HG03139 (cell line): ENCODE data around the gene DPP10.
"Not testable (repeated sequence)": the region's sequence is repeated elsewhere in the genome, so short reads cannot be mapped to it uniquely, and the experiment has no call there.

Source experiments
- ATAC-seq: cut with Tn5 transposase; IDR thresholded peaks from one replicate; pipeline ENCODE4 v1.9.1; 2021; ENCODE audit not compliant: unreplicated experiment

The DPP10 gene

DNA sequence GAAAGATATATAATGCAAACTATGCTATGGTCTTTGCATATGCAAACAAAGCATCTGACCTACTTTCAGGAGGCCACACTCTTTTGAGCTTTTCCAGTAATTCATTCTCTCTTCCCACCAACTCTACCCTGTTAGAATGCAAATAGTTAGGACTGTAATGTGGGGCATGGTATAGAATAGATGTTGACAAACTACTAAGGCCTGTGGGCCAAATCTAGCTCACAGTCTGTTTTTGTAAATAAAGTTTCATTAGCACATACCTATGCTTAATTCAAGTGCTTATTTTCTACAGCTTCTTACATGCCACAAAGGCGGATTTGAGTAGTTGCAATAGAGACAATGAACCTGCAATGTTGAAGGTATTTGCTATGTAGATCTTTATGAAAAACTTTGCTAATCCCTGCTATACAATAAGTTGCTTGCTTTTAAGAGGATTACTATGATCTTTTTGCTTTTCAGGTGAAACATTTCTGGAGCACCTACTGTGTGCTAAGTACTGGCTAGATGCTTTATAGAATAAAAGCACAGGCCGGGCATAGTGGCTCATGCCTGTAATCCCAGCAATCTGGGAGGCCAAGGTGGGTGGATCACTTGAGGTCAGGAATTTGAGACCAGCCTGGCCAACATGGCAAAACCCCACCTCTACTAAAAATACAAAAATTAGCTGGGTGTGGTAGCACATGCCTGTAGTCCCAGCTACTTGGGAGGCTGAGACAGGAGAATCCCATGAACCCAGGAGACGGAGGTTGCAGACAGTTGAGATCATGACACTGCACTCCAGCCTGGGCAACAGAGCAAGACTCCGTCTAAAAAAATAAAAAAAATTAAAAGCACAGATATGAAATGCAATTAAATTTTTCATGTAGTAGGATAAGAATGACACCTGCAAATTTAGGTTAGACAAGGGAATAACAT lies 267.8 kb downstream of the DPP10 start:
- ATAC-seq = no peak

DNA sequence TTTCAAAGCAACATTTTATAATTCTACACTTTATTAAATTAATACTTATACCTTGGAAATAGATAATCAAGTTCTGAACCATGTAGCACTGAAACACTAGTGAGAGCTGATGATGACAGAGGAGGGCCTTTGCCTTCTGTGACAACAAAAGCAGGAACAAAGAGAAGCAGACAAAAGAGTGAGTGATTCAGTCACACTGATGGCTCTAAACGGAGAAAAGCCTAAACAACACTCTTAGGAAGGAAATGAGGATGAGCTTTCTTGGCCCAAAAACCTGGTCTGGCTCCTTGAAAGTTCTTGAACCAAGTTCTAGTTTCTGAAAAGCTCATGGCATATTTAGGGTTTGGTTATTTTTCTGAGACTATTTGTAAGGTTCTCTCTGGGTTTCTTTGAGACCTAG lies 271.9 kb downstream of the DPP10 start:
- no peak for ATAC-seq

DNA sequence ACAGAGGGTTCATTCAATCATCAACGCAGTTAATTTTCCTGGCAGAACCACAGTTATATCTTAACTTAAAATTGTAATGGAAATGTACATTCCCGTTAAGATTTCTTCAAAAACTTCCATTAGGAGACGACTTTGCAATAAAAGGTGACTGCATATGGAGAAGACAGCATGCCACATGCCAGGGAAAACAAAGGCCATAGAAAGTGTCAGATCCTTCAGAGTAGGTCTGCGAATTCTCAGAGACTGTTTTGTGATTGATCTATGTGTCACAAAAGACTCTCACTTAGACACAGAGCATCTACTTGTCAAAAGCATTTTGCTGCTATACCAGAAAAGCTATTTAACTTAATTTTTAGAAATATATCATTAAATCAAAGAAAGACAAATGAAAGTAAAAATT lies 274.6 kb downstream of the DPP10 start:
- ATAC-seq = no peak

DNA sequence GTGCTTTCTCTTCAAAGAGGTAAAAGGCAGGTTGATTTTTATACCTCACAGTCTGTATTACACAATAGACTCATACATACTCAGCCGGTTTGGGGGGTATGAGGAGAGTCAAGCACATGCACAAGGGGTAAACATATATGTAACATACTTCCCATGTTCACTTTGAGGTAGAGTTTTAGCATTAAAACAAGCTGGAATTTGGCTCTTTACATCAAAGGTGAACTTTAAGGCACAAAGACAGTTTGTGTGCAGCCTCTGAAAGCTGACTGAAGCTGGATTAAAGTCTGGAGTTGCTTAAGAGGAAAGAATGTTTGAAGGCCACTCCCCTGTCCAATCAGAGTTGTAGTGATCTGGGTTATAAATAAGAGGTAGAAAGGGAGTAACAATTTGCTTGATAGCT lies 282.0 kb downstream of the DPP10 start:
- no peak for ATAC-seq

DNA sequence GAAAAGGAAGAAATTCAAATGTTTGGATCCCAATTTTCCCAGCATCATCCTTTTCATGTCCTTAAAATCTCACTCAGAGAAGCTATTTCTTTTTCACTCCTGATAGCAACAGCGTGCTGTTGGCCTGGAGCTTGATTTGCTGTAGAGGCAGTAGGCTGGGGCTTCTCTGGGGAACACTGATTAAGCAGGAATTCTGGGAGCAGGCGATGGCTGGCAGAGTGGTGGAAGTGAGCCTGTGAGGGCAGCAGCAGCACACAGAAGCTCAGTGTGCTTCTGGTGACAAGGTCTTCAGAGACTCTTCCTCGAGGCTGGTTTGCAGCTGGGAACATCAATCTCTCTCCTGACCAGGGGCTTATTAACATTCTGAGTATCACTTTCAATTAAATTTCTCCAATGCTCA lies 284.6 kb downstream of the DPP10 start:
- ATAC-seq = no peak

DNA sequence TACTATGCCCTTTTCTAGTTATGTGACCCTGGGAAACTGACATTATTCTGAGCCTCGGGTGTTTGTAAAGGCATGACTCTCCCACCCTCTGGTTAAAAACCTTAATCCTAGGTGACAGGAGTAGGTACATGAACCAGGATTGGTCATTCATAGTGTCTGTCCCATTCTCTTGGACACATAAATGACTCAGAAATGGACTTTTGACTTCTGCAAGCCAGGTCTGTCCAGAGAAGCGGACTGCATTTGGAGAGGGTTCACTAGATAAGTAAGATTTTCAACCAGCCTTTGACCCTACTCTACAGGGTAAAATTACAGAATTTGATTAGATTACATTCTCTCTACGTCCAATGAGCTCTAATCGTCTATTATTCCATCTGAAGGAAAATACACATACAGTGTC lies 285.9 kb downstream of the DPP10 start:
- ATAC-seq = no peak

DNA sequence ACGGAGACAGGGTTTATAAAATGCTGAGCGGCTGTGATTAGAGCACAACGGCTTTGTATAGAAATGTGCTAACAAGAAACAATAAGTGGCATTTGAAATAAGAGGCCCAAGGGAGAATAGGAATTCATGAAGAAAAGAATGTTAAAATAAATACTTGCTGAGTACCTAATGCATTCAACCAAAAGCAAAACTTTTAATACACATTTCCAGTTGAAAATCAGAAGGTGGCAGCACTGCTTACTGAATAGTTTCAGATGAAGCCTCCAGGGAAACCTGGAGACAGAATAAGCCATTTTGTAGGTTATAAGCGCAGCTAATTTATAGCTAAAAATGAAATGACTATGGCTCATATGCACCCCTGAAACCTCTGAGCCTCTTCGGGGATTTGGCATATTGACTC lies 286.6 kb downstream of the DPP10 start:
- no peak for ATAC-seq

DNA sequence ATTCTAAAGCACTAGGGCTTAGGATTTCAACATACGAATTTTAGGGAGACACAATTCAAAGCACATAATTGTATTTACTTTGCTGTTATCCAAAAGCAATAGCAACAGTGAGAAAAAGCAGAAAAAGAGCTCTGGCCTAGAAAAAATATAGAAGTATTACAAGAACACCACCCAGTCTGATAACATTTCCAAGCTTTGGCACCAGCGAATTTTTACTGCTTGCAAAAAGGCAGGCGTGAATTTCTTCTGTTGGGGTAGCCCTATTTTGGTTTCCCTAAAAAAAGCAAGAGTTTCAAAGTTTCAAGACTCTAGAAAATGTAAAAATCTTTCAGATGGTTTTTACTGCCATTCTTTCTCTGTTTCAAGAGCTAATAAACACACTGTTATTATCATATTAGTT lies 292.7 kb downstream of the DPP10 start:
- no peak for ATAC-seq

DNA sequence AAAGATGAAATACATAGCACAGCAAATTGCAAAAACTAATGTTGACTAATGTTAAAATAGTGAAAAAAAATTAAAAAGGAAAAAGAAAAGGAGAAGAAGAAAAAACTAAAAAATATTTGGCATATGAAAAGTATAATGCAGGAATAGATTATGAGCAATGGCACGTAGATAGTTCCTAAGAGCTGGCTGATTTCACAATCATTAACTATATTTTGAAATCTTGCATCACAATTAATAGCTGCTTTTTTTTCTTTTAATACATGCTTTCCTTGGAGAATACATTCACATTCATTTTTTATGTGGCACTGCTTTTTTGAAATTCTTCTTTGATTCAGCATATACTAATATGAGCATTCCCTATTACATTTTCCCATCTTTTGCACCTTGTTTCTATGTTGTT lies 299.8 kb downstream of the DPP10 start:
- no peak for ATAC-seq

DNA sequence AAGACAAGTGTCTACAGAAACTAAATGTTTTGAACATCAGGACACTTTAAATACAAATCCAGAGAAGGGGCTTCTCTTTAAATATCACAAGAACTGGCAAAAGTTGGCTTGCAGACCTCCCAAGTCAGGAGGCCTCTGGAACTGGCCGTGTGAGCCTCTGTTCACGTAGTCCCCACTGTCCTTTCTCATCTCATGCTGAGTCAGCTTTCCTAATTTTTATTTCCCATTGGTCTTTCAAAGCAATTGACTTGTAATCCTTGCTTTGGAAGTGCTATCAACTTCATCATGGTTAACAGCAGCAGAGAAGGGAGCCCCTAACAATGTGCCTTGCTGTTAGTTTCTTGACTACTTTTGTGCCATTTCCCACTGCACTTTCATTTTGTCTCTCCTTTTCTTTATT lies 303.3 kb downstream of the DPP10 start:
- ATAC-seq = no peak

DNA sequence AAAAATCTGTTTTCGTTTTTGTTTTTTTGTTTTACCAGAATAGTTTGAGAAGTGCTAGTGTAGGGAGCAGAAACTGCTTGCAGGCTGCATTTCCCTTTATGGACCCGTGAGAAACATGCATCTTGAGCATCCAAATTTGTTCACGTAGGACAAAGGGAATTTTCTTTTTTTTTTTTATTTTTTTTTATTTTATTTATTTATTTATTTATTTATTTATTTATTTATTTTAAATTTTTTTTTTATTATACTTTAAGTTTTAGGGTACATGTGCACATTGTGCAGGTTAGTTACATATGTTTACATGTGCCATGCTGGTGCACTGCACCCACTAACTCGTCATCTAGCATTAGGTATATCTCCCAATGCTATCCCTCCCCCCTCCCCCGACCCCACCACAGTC lies 305.7 kb downstream of the DPP10 start:
- ATAC-seq = not testable (repeated sequence)

DNA sequence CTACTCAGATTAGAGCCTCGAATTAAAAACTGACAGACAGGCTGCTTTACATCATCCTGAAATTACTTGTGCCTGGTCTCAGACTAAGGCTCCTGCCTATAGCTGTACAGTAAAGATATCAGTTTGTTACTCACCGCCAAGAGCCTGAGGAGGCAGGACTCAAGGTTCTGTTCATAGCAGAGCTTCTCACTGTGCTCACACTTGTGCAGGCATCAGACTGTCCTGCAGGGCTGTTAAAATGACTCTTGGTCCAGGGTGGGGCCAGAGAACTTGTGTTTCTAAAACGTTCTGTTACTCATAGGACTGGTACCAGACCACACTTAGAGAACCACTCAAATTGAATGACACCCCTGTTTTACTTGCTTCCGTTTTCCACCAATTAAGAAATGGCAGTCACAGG lies 310.0 kb downstream of the DPP10 start:
- no peak for ATAC-seq

DNA sequence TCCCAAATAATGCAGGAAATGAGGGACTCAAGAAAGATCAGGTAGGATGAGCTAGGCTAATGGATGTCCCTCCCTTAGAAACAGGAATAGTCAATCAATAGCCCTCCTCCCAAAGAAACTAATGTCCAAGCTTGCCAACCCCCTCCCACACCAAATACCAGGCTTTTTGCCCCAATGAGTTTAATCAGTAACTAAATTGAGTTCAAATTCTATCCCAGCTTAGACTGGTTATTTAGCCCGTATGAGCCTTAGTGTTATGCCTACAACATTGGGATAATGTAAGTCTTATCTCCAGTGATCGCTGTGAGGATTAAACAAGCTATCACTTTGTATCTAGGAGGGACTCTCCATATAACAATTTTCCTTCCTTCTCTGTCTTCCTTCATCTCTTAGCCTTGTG lies 310.7 kb downstream of the DPP10 start:
- ATAC-seq = no peak

DNA sequence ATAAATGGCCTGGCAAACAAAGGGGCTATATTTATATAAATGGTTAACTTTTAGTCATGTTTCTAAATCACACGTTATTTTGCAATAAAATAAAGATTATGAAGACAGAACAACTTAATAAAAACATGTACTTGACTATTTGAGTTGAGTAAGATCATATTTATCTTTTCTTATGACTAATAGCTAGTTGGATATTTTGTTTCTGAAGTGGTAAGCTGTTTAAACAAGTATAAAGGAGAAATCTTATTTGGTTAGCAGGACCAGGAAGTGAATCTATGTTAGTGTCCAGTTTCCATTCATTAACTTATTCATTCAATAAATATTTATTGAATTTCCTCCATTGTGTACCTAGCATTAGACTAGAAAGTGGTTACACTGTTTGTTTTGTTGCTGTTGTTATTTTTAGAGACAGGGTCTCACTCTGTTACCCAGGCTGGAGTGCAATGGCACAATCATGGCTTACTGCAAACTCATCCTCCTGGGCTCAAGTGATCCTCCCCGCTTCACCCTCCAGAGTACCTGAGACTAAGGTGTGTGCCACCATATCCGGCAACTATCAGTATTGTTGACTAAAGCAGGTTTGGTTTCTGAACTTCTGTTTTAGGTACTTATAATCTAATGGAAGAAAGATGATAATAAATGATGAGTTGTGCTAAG lies 312.6 kb downstream of the DPP10 start:
- ATAC-seq = no peak

DNA sequence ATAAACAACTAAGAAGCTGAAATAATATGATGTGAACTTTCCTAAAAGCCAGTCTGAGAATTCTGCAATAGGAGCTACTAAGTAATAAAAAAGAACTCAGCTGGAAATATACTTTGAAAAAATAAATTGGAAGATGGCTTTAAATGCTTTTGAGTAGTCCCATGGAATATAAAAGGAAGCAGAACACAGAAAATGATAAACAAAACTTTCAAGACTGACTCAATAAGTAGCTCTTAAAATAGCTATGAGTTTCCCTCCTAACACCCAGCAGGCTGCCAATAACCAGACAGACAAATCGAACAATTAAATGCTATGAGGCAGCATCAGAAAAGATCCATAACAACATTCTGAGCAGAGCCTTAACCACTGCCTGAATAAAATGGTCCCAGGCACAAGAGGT lies 319.9 kb downstream of the DPP10 start:
- ATAC-seq = no peak

DNA sequence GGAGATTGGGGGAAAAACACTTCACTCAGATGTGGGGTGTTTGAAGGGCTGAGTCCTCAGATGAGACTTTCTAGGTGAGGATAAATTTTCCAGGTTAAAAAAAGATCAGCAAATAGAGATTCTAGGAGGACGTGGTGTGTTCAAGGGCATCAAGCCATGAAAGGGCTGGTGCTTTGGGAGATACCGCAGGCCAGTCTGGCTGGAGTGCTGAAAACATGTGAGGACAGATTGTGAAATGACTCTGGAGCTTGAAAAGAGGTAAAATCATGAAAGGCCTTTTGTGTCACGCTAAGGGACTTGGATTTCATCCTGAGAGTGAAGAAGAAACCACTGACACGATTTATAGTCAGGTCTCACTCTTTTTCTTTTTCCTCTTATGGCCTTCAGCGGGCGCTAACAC lies 320.5 kb downstream of the DPP10 start:
- no peak for ATAC-seq

DNA sequence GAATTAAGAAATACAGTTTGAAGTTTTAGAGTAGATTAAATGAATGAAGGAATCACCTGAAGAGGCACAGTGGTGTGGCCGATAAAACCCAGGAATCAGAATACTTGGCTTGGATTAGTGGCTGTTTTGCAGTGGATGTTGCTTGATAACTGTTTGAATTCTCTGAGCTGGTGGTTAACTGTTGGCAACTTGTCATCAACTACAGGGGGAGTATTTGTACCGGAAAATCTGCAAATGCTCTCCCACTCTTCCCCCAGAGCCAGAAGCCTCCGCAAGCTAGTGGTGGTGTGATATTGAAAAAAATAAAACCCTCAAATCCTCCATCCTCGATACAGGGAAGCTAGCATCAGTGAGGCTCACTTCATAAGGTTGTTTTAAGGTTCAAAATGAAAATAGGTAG lies 326.7 kb downstream of the DPP10 start:
- no peak for ATAC-seq

DNA sequence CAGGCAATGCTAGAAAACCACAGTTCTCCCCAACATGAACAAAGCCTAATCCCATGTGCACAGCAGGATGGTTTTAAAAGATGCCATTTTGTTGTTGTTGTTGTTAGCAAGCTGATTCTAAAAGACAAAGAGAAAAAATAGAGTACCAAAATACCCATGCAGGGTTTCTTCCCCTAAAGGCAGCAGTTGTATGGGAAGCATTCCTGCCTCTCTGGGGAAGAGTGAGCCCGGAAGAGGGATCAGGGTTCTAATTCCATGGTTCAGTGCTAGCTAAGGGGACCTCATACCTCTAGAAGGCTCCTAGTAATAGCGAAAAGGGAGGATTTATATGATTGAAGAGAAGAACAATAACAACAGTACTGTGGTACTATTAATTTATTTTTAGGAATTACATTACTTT lies 327.6 kb downstream of the DPP10 start:
- ATAC-seq = no peak

DNA sequence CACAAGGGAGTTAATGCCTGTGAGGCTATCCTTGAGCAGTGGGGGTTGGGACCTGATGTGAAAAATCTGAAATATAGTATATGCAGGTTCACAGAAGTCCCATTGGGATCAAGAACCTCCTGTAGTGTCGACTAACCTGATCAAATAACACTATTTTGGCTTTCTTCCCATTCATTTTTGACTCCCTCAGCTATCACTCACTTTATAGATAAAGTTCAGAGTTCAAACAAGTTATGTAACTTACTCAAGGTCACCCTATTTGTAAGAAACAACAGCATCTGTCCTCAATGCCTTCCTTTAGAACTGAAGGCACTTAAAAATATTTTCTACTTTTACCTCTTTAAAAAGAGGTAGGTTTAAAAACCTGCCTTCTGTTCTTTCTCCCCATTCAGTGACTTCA lies 341.6 kb downstream of the DPP10 start:
- no peak for ATAC-seq

DNA sequence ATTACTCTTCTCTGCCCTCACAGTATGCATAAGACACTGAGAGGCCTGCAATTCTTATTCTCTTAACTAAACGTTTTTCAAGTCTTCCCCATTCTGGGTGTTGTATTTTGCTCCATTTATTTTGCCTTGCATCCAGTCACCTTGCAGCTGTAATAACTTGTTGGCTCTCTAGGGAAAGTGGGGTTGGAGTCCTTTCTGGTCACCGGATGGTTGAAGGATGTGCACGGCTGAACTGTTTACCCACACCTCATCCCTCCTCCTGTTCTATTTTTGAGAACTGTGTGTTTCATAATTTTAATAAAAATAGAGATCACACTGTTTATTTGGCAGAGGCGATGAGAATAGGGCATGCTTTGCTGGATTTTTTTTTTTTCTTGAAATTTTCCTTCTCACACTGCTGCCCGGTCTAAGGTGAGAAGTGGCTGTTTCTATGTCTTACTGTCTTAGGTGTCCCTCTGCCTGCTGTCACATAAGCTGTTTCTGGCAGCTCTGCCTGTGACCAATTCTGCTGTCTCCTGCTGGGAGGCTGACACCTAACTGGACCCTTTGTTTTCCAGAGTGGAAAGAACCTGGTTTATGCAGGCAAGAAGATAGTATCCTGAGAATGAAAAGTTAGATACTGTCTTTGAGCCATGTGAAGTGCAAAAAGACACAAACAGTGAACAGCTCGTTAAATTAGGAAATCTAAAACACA lies 342.6 kb downstream of the DPP10 start:
- no peak for ATAC-seq

DNA sequence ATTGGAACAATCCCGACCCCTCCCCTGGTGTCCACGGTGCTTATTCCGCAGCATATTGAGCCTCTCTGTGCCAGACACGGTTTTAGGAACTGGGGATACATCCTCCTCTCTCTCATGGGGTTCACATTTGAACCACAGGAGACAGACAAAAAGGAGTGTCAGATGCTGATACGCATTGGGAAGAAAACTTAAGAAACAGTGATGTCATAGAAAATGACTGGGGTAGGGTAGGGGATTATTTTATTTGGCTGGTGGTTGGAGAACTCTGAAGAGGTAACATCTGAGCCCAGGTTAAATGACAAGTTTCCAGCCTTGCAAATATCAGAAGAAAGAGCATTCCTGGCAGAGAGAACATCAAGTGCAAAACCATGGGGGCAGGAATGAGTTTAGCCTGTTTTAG lies 344.5 kb downstream of the DPP10 start:
- ATAC-seq = no peak

DNA sequence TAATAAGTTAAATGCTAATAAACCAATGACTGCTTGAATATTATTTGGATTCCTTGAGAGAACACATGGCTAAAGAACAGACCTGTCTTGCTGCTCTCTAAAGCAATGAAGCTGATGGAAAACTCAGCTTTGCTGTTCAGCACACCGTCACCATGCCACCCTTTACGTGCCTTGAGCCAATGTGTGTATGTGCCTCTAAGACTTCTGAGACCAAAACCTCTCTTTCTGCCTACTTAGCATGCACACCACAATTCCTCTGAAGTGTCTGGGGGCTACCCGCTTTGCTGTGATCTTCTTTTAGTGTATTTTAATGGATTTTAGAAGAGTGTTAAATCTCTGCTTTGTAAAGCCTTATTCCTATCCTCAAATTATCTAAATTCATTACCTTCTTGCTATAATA lies 345.0 kb downstream of the DPP10 start:
- ATAC-seq = no peak
